ENCODE data around the gene DAND5. TPM values are rescaled to one million over a fixed set of nuclear protein-coding genes. Genes with fewer than 3 reads are reported as not detected.
A peak's percentile ranks its signal among the peaks of the same experiment; 100 is the strongest.

Gene DAND5
- polyA plus RNA-seq, 3 donors, result 0.06 to 0.22 (median 0.19) TPM

- DNase-seq, result peak; percentile 63
These were observed 52.9 kb downstream of the DAND5 start for GRCh38 chr19:13022111-13022858.

GRCh38 chr19:13022859-13023636, 53.7 kb downstream of the DAND5 start:
- peak; percentile 75 for DNase-seq

GRCh38 chr19:13023656-13024055, 54.3 kb downstream of the DAND5 start:
- no peak for DNase-seq

Other genes with a start within 250 kb of the DAND5 start
- gene TNPO2, start 245.6 kb upstream of the DAND5 start, polyA plus RNA-seq (ENCODE audit: insufficient read length in 3 of 3), result 10 to 100 TPM; 73.6 to 96.4 (median 81.7) TPM
- 100 to 1,000 TPM; 172 to 217 (median 201) TPM for gene TRIR, start 234.9 kb upstream of the DAND5 start, polyA plus RNA-seq (ENCODE audit: insufficient read length in 3 of 3)
- 10 to 100 TPM; 86.8 to 98.0 (median 91.7) TPM for gene GET3, start 232.1 kb upstream of the DAND5 start, polyA plus RNA-seq (ENCODE audit: insufficient read length in 3 of 3)
- gene BEST2, start 217.8 kb upstream of the DAND5 start, polyA plus RNA-seq (ENCODE audit: insufficient read length in 3 of 3), result under 1 TPM in 1 of 3 donors, not detected in 2; 0.15 TPM
- gene HOOK2, start 194.0 kb upstream of the DAND5 start, polyA plus RNA-seq (ENCODE audit: insufficient read length in 3 of 3), result 10 to 100 TPM; 48.8 to 89.5 (median 81.1) TPM
- gene JUNB, start 178.1 kb upstream of the DAND5 start, polyA plus RNA-seq (ENCODE audit: insufficient read length in 3 of 3), result 10 to 100 TPM; 19.6 to 28.7 (median 20.5) TPM
- 100 to 1,000 TPM; 303 to 365 (median 345) TPM for gene PRDX2, start 167.8 kb upstream of the DAND5 start, polyA plus RNA-seq (ENCODE audit: insufficient read length in 3 of 3)
- 1 to 10 TPM; 4.4 to 5.8 (median 5.8) TPM for gene THSD8, start 167.5 kb upstream of the DAND5 start, polyA plus RNA-seq (ENCODE audit: insufficient read length in 3 of 3)
- 10 to 100 TPM; 28.8 to 48.4 (median 46.0) TPM for gene RNASEH2A, start 163.0 kb upstream of the DAND5 start, polyA plus RNA-seq (ENCODE audit: insufficient read length in 3 of 3)
- gene RTBDN, start 135.0 kb upstream of the DAND5 start, polyA plus RNA-seq (ENCODE audit: insufficient read length in 3 of 3), result not detected
- gene MAST1, start 131.1 kb upstream of the DAND5 start, polyA plus RNA-seq (ENCODE audit: insufficient read length in 3 of 3), result 1 to 10 TPM; 1.1 to 1.4 (median 1.3) TPM
- 10 to 100 TPM in 1 of 3 donors, 1 to 10 TPM in 2; 8.1 to 11.1 (median 9.1) TPM for gene DNASE2, start 88.1 kb upstream of the DAND5 start, polyA plus RNA-seq (ENCODE audit: insufficient read length in 3 of 3)
- gene KLF1, start 82.4 kb upstream of the DAND5 start, polyA plus RNA-seq (ENCODE audit: insufficient read length in 3 of 3), result under 1 TPM; 0.20 to 0.46 (median 0.45) TPM
- gene GCDH, start 78.4 kb upstream of the DAND5 start, polyA plus RNA-seq (ENCODE audit: insufficient read length in 3 of 3), result 10 to 100 TPM; 33.9 to 42.9 (median 36.7) TPM
- gene SYCE2, start 50.3 kb upstream of the DAND5 start, polyA plus RNA-seq (ENCODE audit: insufficient read length in 3 of 3), result 1 to 10 TPM; 2.4 to 6.2 (median 5.5) TPM
- 10 to 100 TPM; 54.6 to 65.4 (median 62.1) TPM for gene FARSA, start 35.9 kb upstream of the DAND5 start, polyA plus RNA-seq (ENCODE audit: insufficient read length in 3 of 3)
- 1,000 to 10,000 TPM in 1 of 3 donors, 100 to 1,000 TPM in 2; 860 to 1,005 (median 871) TPM for gene CALR, start 31.0 kb upstream of the DAND5 start, polyA plus RNA-seq (ENCODE audit: insufficient read length in 3 of 3)
- 10 to 100 TPM; 81.0 to 92.7 (median 89.6) TPM for gene RAD23A, start 23.7 kb upstream of the DAND5 start, polyA plus RNA-seq (ENCODE audit: insufficient read length in 3 of 3)
- gene GADD45GIP1, start 12.4 kb upstream of the DAND5 start, polyA plus RNA-seq (ENCODE audit: insufficient read length in 3 of 3), result 10 to 100 TPM; 36.2 to 54.7 (median 42.6) TPM
- 10 to 100 TPM; 14.8 to 19.2 (median 14.9) TPM for gene NFIX, start 25.9 kb downstream of the DAND5 start, polyA plus RNA-seq (ENCODE audit: insufficient read length in 3 of 3)
- gene LYL1, start 133.3 kb downstream of the DAND5 start, polyA plus RNA-seq (ENCODE audit: insufficient read length in 3 of 3), result 1 to 10 TPM; 5.2 to 7.7 (median 5.7) TPM
- gene TRMT1, start 147.2 kb downstream of the DAND5 start, polyA plus RNA-seq (ENCODE audit: insufficient read length in 3 of 3), result 10 to 100 TPM; 35.0 to 43.9 (median 42.9) TPM
- 10 to 100 TPM; 29.1 to 38.3 (median 38.1) TPM for gene NACC1, start 148.7 kb downstream of the DAND5 start, polyA plus RNA-seq (ENCODE audit: insufficient read length in 3 of 3)
- 10 to 100 TPM; 63.9 to 72.6 (median 64.1) TPM for gene STX10, start 180.8 kb downstream of the DAND5 start, polyA plus RNA-seq (ENCODE audit: insufficient read length in 3 of 3)
- gene IER2, start 180.8 kb downstream of the DAND5 start, polyA plus RNA-seq (ENCODE audit: insufficient read length in 3 of 3), result 10 to 100 TPM; 67.0 to 87.0 (median 73.1) TPM

Data from renal pelvis (tissue), 4 donors.